Measurements from ENCODE around the gene B3GLCT.

GRCh38 chr13:31365630-31366029 is 165.9 kb downstream of the B3GLCT start:
- TF ChIP-seq CTCF (IDR thresholded peaks at IDR 0.05) (no peak), POLR2A (IDR thresholded peaks at IDR 0.05) (no peak), EP300 (IDR thresholded peaks at IDR 0.05; ENCODE audit: low read depth) (no peak), POLR2AphosphoS5 (IDR thresholded peaks at IDR 0.05) (no peak)
